ENCODE measurements around the gene GUCY1B1.

GUCY1B1 gene

GRCh38 chr4:155837203-155837796 is 78.5 kb downstream of the GUCY1B1 start:
- no peak for DNase-seq (ENCODE audit: low read depth, low spot score)
- Histone ChIP-seq H3K27me3 (ENCODE audit: insufficient read depth, insufficient read length) (no peaks in the 10 kb centered on the region), H3K9ac (ENCODE audit: insufficient read length, low read depth) (no peak overlapping the region), H3K4me3 (ENCODE audit: insufficient read length, low read depth) (no peak overlapping the region), H3K9me3 (ENCODE audit: insufficient read depth, low read length) (no peaks in the 10 kb centered on the region), H3K4me1 (ENCODE audit: insufficient read depth, insufficient read length) (no peaks in the 10 kb centered on the region), H3K36me3 (ENCODE audit: insufficient read depth, insufficient read length, low read length) (no peaks in the 10 kb centered on the region)
- TF ChIP-seq ZNF274 (IDR thresholded peaks at IDR 0.05; ENCODE audit: low read depth, low read length) (no peak), SUZ12 (IDR thresholded peaks at IDR 0.05; ENCODE audit: extremely low read depth, insufficient read depth, insufficient read length) (no peak), YY1 (IDR thresholded peaks at IDR 0.05; ENCODE audit: insufficient read depth, insufficient read length) (no peak)

- H3K4me1 ChIP-seq (ENCODE audit: insufficient read depth, insufficient read length): no peaks in the 10 kb centered on the region
- H3K4me3 ChIP-seq (ENCODE audit: insufficient read length, low read depth): no peak overlapping the region
- peaks cover 17% of the 10 kb centered on the region for H3K9me3 ChIP-seq (ENCODE audit: insufficient read depth, low read length)
- TF ChIP-seq SUZ12 (IDR thresholded peaks at IDR 0.05; ENCODE audit: extremely low read depth, insufficient read depth, insufficient read length): no peak
- TF ChIP-seq ZNF274 (IDR thresholded peaks at IDR 0.05; ENCODE audit: low read depth, low read length): no peak
- TF ChIP-seq YY1 (IDR thresholded peaks at IDR 0.05; ENCODE audit: insufficient read depth, insufficient read length): no peak
- no peak for DNase-seq (ENCODE audit: low read depth, low spot score)
- H3K9ac ChIP-seq (ENCODE audit: insufficient read length, low read depth): no peak overlapping the region
- no peaks in the 10 kb centered on the region for H3K27me3 ChIP-seq (ENCODE audit: insufficient read depth, insufficient read length)
- no peaks in the 10 kb centered on the region for H3K36me3 ChIP-seq (ENCODE audit: insufficient read depth, insufficient read length, low read length)
Observed at GRCh38 chr4:155842080-155842479, 83.3 kb downstream of the GUCY1B1 start.

DNA sequence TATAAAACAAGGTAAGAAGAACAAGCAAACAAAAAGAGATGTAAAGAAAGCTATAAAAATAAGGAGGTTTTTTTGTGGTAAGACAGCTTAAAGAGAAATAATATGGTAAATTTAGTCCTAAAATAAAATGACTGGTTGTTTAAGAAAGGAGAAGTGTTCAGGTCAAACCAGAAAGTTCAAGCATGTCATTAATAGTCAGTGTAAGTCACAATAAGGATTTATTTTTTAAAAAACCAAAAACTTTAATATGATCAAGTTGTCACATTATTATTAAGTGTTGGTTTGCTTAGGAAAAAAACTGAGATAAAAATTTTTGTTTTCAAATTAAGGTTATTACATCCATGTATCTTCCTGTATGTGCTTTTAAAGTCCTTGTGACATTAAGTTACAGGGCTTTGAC is 88.1 kb downstream of the GUCY1B1 start:
- Histone ChIP-seq H3K27me3 (ENCODE audit: insufficient read depth, insufficient read length) (no peaks in the 10 kb centered on the region), H3K9ac (ENCODE audit: insufficient read length, low read depth) (no peak overlapping the region), H3K4me3 (ENCODE audit: insufficient read length, low read depth) (no peak overlapping the region), H3K36me3 (ENCODE audit: insufficient read depth, insufficient read length, low read length) (no peaks in the 10 kb centered on the region), H3K9me3 (ENCODE audit: insufficient read depth, low read length) (peaks cover 28% of the 10 kb centered on the region), H3K4me1 (ENCODE audit: insufficient read depth, insufficient read length) (no peaks in the 10 kb centered on the region)
- TF ChIP-seq YY1 (IDR thresholded peaks at IDR 0.05; ENCODE audit: insufficient read depth, insufficient read length) (no peak), SUZ12 (IDR thresholded peaks at IDR 0.05; ENCODE audit: extremely low read depth, insufficient read depth, insufficient read length) (no peak), ZNF274 (IDR thresholded peaks at IDR 0.05; ENCODE audit: low read depth, low read length) (no peak)
- DNase-seq (ENCODE audit: low read depth, low spot score): no peak

DNA sequence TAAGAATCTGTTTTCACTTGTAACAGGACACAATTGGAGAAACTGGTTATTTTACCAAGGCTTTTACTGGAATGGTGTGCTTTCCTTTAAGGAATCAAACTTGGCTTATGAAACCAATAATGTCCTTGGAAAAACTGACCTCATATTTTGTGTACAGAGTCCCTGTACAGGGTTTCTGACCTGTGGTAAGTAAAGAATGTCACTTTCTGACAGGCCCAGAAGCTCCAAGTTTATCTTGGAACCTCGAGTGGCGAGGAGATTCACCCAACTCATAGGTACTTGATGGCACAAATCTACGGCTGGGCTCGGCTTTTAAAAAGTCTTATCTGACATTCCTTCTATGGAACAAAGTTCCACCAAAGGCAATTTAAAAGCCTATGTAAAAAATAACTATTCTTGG is 90.2 kb downstream of the GUCY1B1 start:
- Histone ChIP-seq H3K4me3 (ENCODE audit: insufficient read length, low read depth) (no peak overlapping the region), H3K27me3 (ENCODE audit: insufficient read depth, insufficient read length) (no peaks in the 10 kb centered on the region), H3K9me3 (ENCODE audit: insufficient read depth, low read length) (peaks cover 28% of the 10 kb centered on the region), H3K4me1 (ENCODE audit: insufficient read depth, insufficient read length) (no peaks in the 10 kb centered on the region), H3K9ac (ENCODE audit: insufficient read length, low read depth) (no peak overlapping the region), H3K36me3 (ENCODE audit: insufficient read depth, insufficient read length, low read length) (no peaks in the 10 kb centered on the region)
- TF ChIP-seq YY1 (IDR thresholded peaks at IDR 0.05; ENCODE audit: insufficient read depth, insufficient read length): no peak
- no peak for DNase-seq (ENCODE audit: low read depth, low spot score)

DNA sequence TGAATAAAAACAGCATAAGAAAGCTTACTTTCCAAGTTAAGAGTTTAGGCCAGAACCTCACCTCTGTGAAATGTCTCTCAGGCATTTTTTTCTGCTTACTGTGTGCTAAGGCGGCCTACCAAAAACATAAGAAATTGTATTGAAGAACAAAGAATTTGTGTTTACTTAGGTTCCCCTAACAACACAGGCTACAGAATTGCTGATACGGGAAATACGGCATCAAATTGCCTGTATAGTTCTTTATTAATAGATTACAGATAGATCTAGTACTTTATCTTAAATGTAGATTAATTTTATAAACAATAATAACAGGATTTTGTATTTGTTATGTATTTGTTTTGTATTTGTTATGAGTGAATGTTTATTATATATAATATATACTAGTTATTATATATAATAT is 94.4 kb downstream of the GUCY1B1 start:
- no peak for TF ChIP-seq ZNF274 (IDR thresholded peaks at IDR 0.05; ENCODE audit: low read depth, low read length)
- no peak for TF ChIP-seq YY1 (IDR thresholded peaks at IDR 0.05; ENCODE audit: insufficient read depth, insufficient read length)
- no peak for TF ChIP-seq SUZ12 (IDR thresholded peaks at IDR 0.05; ENCODE audit: extremely low read depth, insufficient read depth, insufficient read length)
- H3K36me3 ChIP-seq (ENCODE audit: insufficient read depth, insufficient read length, low read length): no peaks in the 10 kb centered on the region
- no peak overlapping the region for H3K9ac ChIP-seq (ENCODE audit: insufficient read length, low read depth)
- no peak overlapping the region for H3K4me3 ChIP-seq (ENCODE audit: insufficient read length, low read depth)
- no peaks in the 10 kb centered on the region for H3K4me1 ChIP-seq (ENCODE audit: insufficient read depth, insufficient read length)
- no peak for DNase-seq (ENCODE audit: low read depth, low spot score)
- peaks cover 3% of the 10 kb centered on the region; the same call in 1 of the 2 replicates for H3K9me3 ChIP-seq (ENCODE audit: insufficient read depth, low read length)
- H3K27me3 ChIP-seq (ENCODE audit: insufficient read depth, insufficient read length): no peaks in the 10 kb centered on the region

- H3K4me3 ChIP-seq (ENCODE audit: insufficient read length, low read depth): no peak overlapping the region
- no peak for DNase-seq (ENCODE audit: low read depth, low spot score)
- no peaks in the 10 kb centered on the region for H3K27me3 ChIP-seq (ENCODE audit: insufficient read depth, insufficient read length)
- no peaks in the 10 kb centered on the region for H3K9me3 ChIP-seq (ENCODE audit: insufficient read depth, low read length)
- H3K4me1 ChIP-seq (ENCODE audit: insufficient read depth, insufficient read length): no peaks in the 10 kb centered on the region
- H3K9ac ChIP-seq (ENCODE audit: insufficient read length, low read depth): no peak overlapping the region
- H3K36me3 ChIP-seq (ENCODE audit: insufficient read depth, insufficient read length, low read length): no peaks in the 10 kb centered on the region
- TF ChIP-seq ZNF274 (IDR thresholded peaks at IDR 0.05; ENCODE audit: low read depth, low read length) (no peak), SUZ12 (IDR thresholded peaks at IDR 0.05; ENCODE audit: extremely low read depth, insufficient read depth, insufficient read length) (no peak), YY1 (IDR thresholded peaks at IDR 0.05; ENCODE audit: insufficient read depth, insufficient read length) (no peak)
Observed at GRCh38 chr4:155854582-155855226, 95.9 kb downstream of the GUCY1B1 start.

- TF ChIP-seq YY1 (IDR thresholded peaks at IDR 0.05; ENCODE audit: insufficient read depth, insufficient read length): no peak
- no peak for TF ChIP-seq ZNF274 (IDR thresholded peaks at IDR 0.05; ENCODE audit: low read depth, low read length)
- no peak for TF ChIP-seq SUZ12 (IDR thresholded peaks at IDR 0.05; ENCODE audit: extremely low read depth, insufficient read depth, insufficient read length)
- Histone ChIP-seq H3K4me1 (ENCODE audit: insufficient read depth, insufficient read length) (no peaks in the 10 kb centered on the region), H3K27me3 (ENCODE audit: insufficient read depth, insufficient read length) (no peaks in the 10 kb centered on the region), H3K36me3 (ENCODE audit: insufficient read depth, insufficient read length, low read length) (no peaks in the 10 kb centered on the region), H3K9me3 (ENCODE audit: insufficient read depth, low read length) (no peaks in the 10 kb centered on the region), H3K9ac (ENCODE audit: insufficient read length, low read depth) (no peak overlapping the region), H3K4me3 (ENCODE audit: insufficient read length, low read depth) (no peak overlapping the region)
- no peak for DNase-seq (ENCODE audit: low read depth, low spot score)
Observed at GRCh38 chr4:155855897-155856296, 97.1 kb downstream of the GUCY1B1 start.
